H9 (cell line): ENCODE measurements around the gene CA7. TPM values are rescaled to one million over a fixed set of nuclear protein-coding genes. Genes with fewer than 3 reads are reported as not detected.
A peak's percentile ranks its signal among the peaks of the same experiment; 100 is the strongest.

Experiments
- DNase-seq: peaks from one replicate; pipeline ENCODE4 v3.0.0-alpha.2; 2017
- H2AFZ ChIP-seq: one replicate; pipeline ENCODE4 v1.6.1; 2013; ENCODE audit warnings: mild to moderate bottlenecking, low read length, control low read depth, moderate library complexity
- H2AK5ac ChIP-seq: 2 replicates; pipeline ENCODE4 v1.6.1; 2013; ENCODE audit warnings: low read length, control low read depth, mixed read lengths; ENCODE audit not compliant: insufficient read length
- H2BK120ac ChIP-seq: one replicate; pipeline ENCODE4 v1.6.1; 2013; ENCODE audit warnings: low read depth, mild to moderate bottlenecking, low read length, control low read depth, inconsistent platforms; ENCODE audit not compliant: poor library complexity, severe bottlenecking
- H2BK12ac ChIP-seq: 2 replicates; pipeline ENCODE4 v1.6.1; 2013; ENCODE audit warnings: low read length, control low read depth, mixed read lengths, low read depth; ENCODE audit not compliant: insufficient read length
- H2BK15ac ChIP-seq: 2 replicates; pipeline ENCODE4 v1.6.1; 2013; ENCODE audit warnings: low read depth, low read length, control low read depth
- H2BK20ac ChIP-seq: one replicate; pipeline ENCODE4 v1.6.1; 2013; ENCODE audit warnings: low read depth, mild to moderate bottlenecking, low read length, control low read depth, inconsistent platforms; ENCODE audit not compliant: poor library complexity, severe bottlenecking
- H2BK5ac ChIP-seq: 2 replicates; pipeline ENCODE4 v1.6.1; 2013; ENCODE audit warnings: low read length, control low read depth, mixed read lengths; ENCODE audit not compliant: insufficient read length
- H3K14ac ChIP-seq: 2 replicates; pipeline ENCODE4 v1.6.1; 2013; ENCODE audit warnings: low read length, control low read depth; ENCODE audit not compliant: insufficient read depth
- H3K18ac ChIP-seq: 2 replicates; pipeline ENCODE4 v1.6.1; 2013; ENCODE audit warnings: low read depth, mild to moderate bottlenecking, mixed read lengths, low read length, control low read depth; ENCODE audit not compliant: insufficient read length
- H3K23ac ChIP-seq: 2 replicates; pipeline ENCODE4 v1.6.1; 2013; ENCODE audit warnings: low read length, control low read depth, mixed read lengths, low read depth; ENCODE audit not compliant: insufficient read length
- H3K23me2 ChIP-seq: 2 replicates; pipeline ENCODE4 v1.6.1; 2013; ENCODE audit warnings: low read depth, mild to moderate bottlenecking, mixed read lengths, low read length, control low read depth; ENCODE audit not compliant: insufficient read length, poor library complexity, severe bottlenecking
- H3K27ac ChIP-seq: 2 replicates; pipeline ENCODE4 v1.5.1; 2013; ENCODE audit warnings: low read length, control low read depth, mixed read lengths, low read depth; ENCODE audit not compliant: insufficient read length
- H3K27me3 ChIP-seq: 2 replicates; pipeline ENCODE4 v1.6.1; 2013; ENCODE audit warnings: low read length, control low read depth, inconsistent platforms; ENCODE audit not compliant: insufficient read depth
- H3K4ac ChIP-seq: 2 replicates; pipeline ENCODE4 v1.6.1; 2013; ENCODE audit warnings: low read depth, mild to moderate bottlenecking, control low read depth, inconsistent platforms, low read length, moderate library complexity
- H3K4me1 ChIP-seq: 2 replicates; pipeline ENCODE4 v1.6.1; 2013; ENCODE audit warnings: low read length, control low read depth, inconsistent platforms; ENCODE audit not compliant: insufficient read depth
- H3K4me2 ChIP-seq: 2 replicates; pipeline ENCODE4 v1.6.1; 2013; ENCODE audit warnings: low read length, control low read depth, mixed read lengths; ENCODE audit not compliant: insufficient read length, insufficient read depth
- H3K56ac ChIP-seq: 2 replicates; pipeline ENCODE4 v1.6.1; 2013; ENCODE audit warnings: low read depth, mild to moderate bottlenecking, mixed read lengths, low read length, control low read depth; ENCODE audit not compliant: insufficient read length
- H3K79me1 ChIP-seq: 2 replicates; pipeline ENCODE4 v1.6.1; 2013; ENCODE audit warnings: low read depth, mild to moderate bottlenecking, moderate library complexity, low read length, control low read depth, inconsistent platforms; ENCODE audit not compliant: insufficient read depth, poor library complexity, severe bottlenecking
- H3K79me2 ChIP-seq: 2 replicates; pipeline ENCODE4 v1.6.1; 2013; ENCODE audit warnings: low read length, control low read depth, inconsistent platforms; ENCODE audit not compliant: insufficient read depth
- H3K9ac ChIP-seq: 2 replicates; pipeline ENCODE4 v1.6.1; 2013; ENCODE audit warnings: low read length, control low read depth, mixed read lengths; ENCODE audit not compliant: insufficient read length; ENCODE audit errors: extremely low read depth
- H3K9me3 ChIP-seq: one replicate; pipeline ENCODE4 v1.6.1; 2013; ENCODE audit warnings: low read depth, low read length, inconsistent platforms; ENCODE audit not compliant: control insufficient read depth
- H3T11ph ChIP-seq: one replicate; pipeline ENCODE4 v1.6.1; 2013; ENCODE audit warnings: mild to moderate bottlenecking, low read length, control low read depth, inconsistent platforms
- H4K20me1 ChIP-seq: one replicate; pipeline ENCODE4 v1.6.1; 2013; ENCODE audit not compliant: control insufficient read depth, insufficient read length, insufficient read depth
- H4K5ac ChIP-seq: 2 replicates; pipeline ENCODE4 v1.6.1; 2013; ENCODE audit warnings: low read depth, mild to moderate bottlenecking, mixed read lengths, low read length, control low read depth; ENCODE audit not compliant: insufficient read length
- H4K8ac ChIP-seq: replicated peaks from 2 replicates; pipeline ENCODE4 v1.6.1; 2013; ENCODE audit warnings: low read length, control low read depth, mixed read lengths, low read depth; ENCODE audit not compliant: insufficient read length
- H4K91ac ChIP-seq: 2 replicates; pipeline ENCODE4 v1.6.1; 2013; ENCODE audit warnings: low read depth, mild to moderate bottlenecking, moderate library complexity, mixed read lengths, low read length, control low read depth; ENCODE audit not compliant: insufficient read length
- H3K27ac Mint-ChIP-seq, 3 experiments: 2 replicates in 2 of 3; 3 replicates in 1 of 3; pipeline ENCODE4 v1.8.0; 2020 to 2021; ENCODE audit warnings: mixed read lengths in 3 of 3, mild to moderate bottlenecking in 1 of 3, moderate library complexity in 1 of 3
- H3K27me3 Mint-ChIP-seq: 2 replicates; pipeline ENCODE4 v1.8.0; 2021; ENCODE audit warnings: low read depth, mild to moderate bottlenecking, moderate library complexity, mixed read lengths
- H3K36me3 Mint-ChIP-seq, 3 experiments: 2 replicates in 2 of 3; 3 replicates in 1 of 3; pipeline ENCODE4 v1.8.0; 2020 to 2021; ENCODE audit warnings: low read depth in 3 of 3, mixed read lengths in 3 of 3; ENCODE audit not compliant: insufficient read depth in 1 of 3
- H3K4me1 Mint-ChIP-seq, 2 experiments: 2 replicates each; pipeline ENCODE4 v1.8.0; 2020; ENCODE audit warnings: mixed read lengths in 2 of 2
- H3K4me3 Mint-ChIP-seq, 2 experiments: 2 replicates in 1 of 2; 3 replicates in 1 of 2; pipeline ENCODE4 v1.8.0; 2020 to 2021; ENCODE audit warnings: mild to moderate bottlenecking in 2 of 2, mixed read lengths in 2 of 2, moderate library complexity in 1 of 2
- H3K9me3 Mint-ChIP-seq, 2 experiments: 2 replicates in 1 of 2; 3 replicates in 1 of 2; pipeline ENCODE4 v1.8.0; 2020; ENCODE audit warnings: mild to moderate bottlenecking in 2 of 2, mixed read lengths in 2 of 2, moderate library complexity in 1 of 2
- CTCF ChIP-seq: fragments of 200-600 bp; sonication (generic); conservative IDR thresholded peaks from 3 replicates; pipeline ENCODE4 v1.8.0; 2021; ENCODE audit warnings: antibody characterized with exemption, mild to moderate bottlenecking
- WGBS: extraction: QIAGEN DNeasy Blood & Tissue Kit; methylation state at CpG from one replicate; pipeline ENCODE4 v1.1.7; 2013; ENCODE audit warnings: missing lambda C conversion rate, low lambda C conversion rate, mixed read lengths; ENCODE audit not compliant: insufficient read length; ENCODE audit errors: extremely low coverage; 5-methylcytosine and 5-hydroxymethylcytosine counted together
- total RNA-seq: library from RNA; stranded (reverse); gene quantifications from 2 replicates; pipeline ENCODE4 v1.2.1, GENCODE V29; 2021

The CA7 gene
- total RNA-seq, 1 experiment from 2014 or later, result 0.81 TPM

- H3K9me3 ChIP-seq, result no peaks in the 10 kb centered on the region
- peaks cover 6% of the 10 kb centered on the region for H3K23me2 ChIP-seq
- H3T11ph ChIP-seq, result no peak overlapping the region
- H3K4me2 ChIP-seq, result peak overlapping the region; percentile 70
- no peak overlapping the region for H4K91ac ChIP-seq
- no peak overlapping the region for H3K4ac ChIP-seq
- H3K27me3 ChIP-seq, result no peaks in the 10 kb centered on the region; the same call in 1 of the 2 replicates
- no peak overlapping the region for H3K23ac ChIP-seq
- H2BK12ac ChIP-seq, result no peak overlapping the region
- no peak overlapping the region for H2BK120ac ChIP-seq
- H3K4me3 Mint-ChIP-seq, result peak overlapping the region; percentile 94 to 96
- peaks cover 5% of the 10 kb centered on the region; the same call in 1 of the 2 replicates for H3K79me2 ChIP-seq
- H2BK20ac ChIP-seq, result no peak overlapping the region
- H2AK5ac ChIP-seq, result no peak overlapping the region
- H3K79me1 ChIP-seq, result peaks cover 2% of the 10 kb centered on the region
- H3K4me1 Mint-ChIP-seq, result peaks cover 10 to 13% of the 10 kb centered on the region in 2 experiments
- H3K56ac ChIP-seq, result no peak overlapping the region
- H3K4me1 ChIP-seq, result no peaks in the 10 kb centered on the region; the same call in 1 of the 2 replicates
- H4K5ac ChIP-seq, result no peak overlapping the region
- no peak overlapping the region for H3K14ac ChIP-seq
- peaks cover 12 to 28% (median 20%) of the 10 kb centered on the region in 3 experiments; a peak in 6 of 7 replicates for H3K36me3 Mint-ChIP-seq
- no peak overlapping the region for H2AFZ ChIP-seq
- H3K27ac ChIP-seq, result no peak overlapping the region
- H4K20me1 ChIP-seq, result no peaks in the 10 kb centered on the region
- H2BK15ac ChIP-seq, result no peak overlapping the region
- no CpG with 5 or more reads among the region's 8 CpGs for WGBS
- no peak for DNase-seq
- no peak for TF ChIP-seq CTCF
- H3K9me3 Mint-ChIP-seq, result no peaks in the 10 kb centered on the region
- no peak overlapping the region for H3K27ac Mint-ChIP-seq
- no peak overlapping the region for H2BK5ac ChIP-seq
- H4K8ac ChIP-seq, result no peak overlapping the region
- H3K27me3 Mint-ChIP-seq, result peaks cover 12% of the 10 kb centered on the region
- no peak overlapping the region for H3K9ac ChIP-seq
- H3K18ac ChIP-seq, result no peak overlapping the region
Measured at GRCh38 chr16:66881964-66882508, 37.8 kb downstream of the CA7 start.
